H1 (cell line): ENCODE data around the gene STAT5A. TPM values are rescaled to one million over a fixed set of nuclear protein-coding genes. Genes with fewer than 3 reads are reported as not detected.
A peak's percentile ranks its signal among the peaks of the same experiment; 100 is the strongest.

Experiments
- CTCF ChIA-PET: fragments of 300-600 bp; sonication (Branson Sonifier 250); formaldehyde crosslinking; loops from one replicate; lab custom pipeline; 2021; ENCODE audit not compliant: partially characterized antibody; lab: Charles Lee
- POLR2A ChIA-PET: fragments of 300-600 bp; sonication (Branson Sonifier 250); formaldehyde crosslinking; loops from one replicate; lab custom pipeline; 2021; ENCODE audit warnings: inconsistent platforms; ENCODE audit not compliant: partially characterized antibody; lab: Charles Lee
- DNase-seq, 2 experiments: peaks; one replicate each; pipeline versions ENCODE4 v3.0.0 to v3.0.0-alpha.2; 2010 to 2022; ENCODE audit warnings: low spot score in 2 of 2, low read depth in 1 of 2, mixed read lengths in 1 of 2
- FAIRE-seq: peaks from 2 replicates; lab custom pipeline; 2011; peaks lifted over from hg19 to GRCh38; lab: Jason Lieb, UNC
- H2AFZ ChIP-seq: 2 replicates; pipeline ENCODE4 v1.8.1; 2012; ENCODE audit warnings: low read length, inconsistent platforms
- H2AK5ac ChIP-seq: 2 replicates; pipeline ENCODE4 v1.6.1; 2013; ENCODE audit warnings: low read depth, low read length
- H2BK120ac ChIP-seq: replicated peaks from 2 replicates; pipeline ENCODE3; 2013; ENCODE audit warnings: low read depth, low read length, inconsistent platforms
- H2BK12ac ChIP-seq: 2 replicates; pipeline ENCODE4 v1.6.1; 2013; ENCODE audit warnings: low read depth, low read length
- H2BK15ac ChIP-seq: 2 replicates; pipeline ENCODE4 v1.6.1; 2013; ENCODE audit warnings: low read length
- H2BK20ac ChIP-seq: 2 replicates; pipeline ENCODE4 v1.6.1; 2013; ENCODE audit warnings: low read length
- H2BK5ac ChIP-seq: 2 replicates; pipeline ENCODE4 v1.6.1; 2013; ENCODE audit warnings: low read depth, low read length
- H3K14ac ChIP-seq: 2 replicates; pipeline ENCODE4 v1.6.1; 2013; ENCODE audit warnings: inconsistent platforms; ENCODE audit not compliant: insufficient read length
- H3K18ac ChIP-seq: 2 replicates; pipeline ENCODE4 v1.6.1; 2013; ENCODE audit warnings: low read length; ENCODE audit errors: extremely low read depth
- H3K23ac ChIP-seq: 2 replicates; pipeline ENCODE4 v1.6.1; 2013; ENCODE audit warnings: inconsistent platforms; ENCODE audit not compliant: insufficient read length
- H3K23me2 ChIP-seq: 2 replicates; pipeline ENCODE4 v1.6.1; 2013; ENCODE audit warnings: low read depth, low read length
- H3K27ac ChIP-seq: 2 replicates; pipeline ENCODE4 v1.6.1; 2011; ENCODE audit warnings: low read depth, low read length, inconsistent platforms
- H3K27me3 ChIP-seq, 4 experiments: replicated peaks in 1 of 4; 1 replicate in 1 of 4; 2 replicates in 3 of 4; pipeline versions ENCODE4 v1.6.1 to v1.8.1; 2011 to 2013; ENCODE audit warnings: low read length in 3 of 4, mild to moderate bottlenecking in 3 of 4, inconsistent platforms in 2 of 4, mixed read lengths in 2 of 4, moderate library complexity in 1 of 4; ENCODE audit not compliant: control insufficient read depth in 3 of 4, insufficient read depth in 3 of 4; ENCODE audit errors: extremely low read depth in 1 of 4
- H3K36me3 ChIP-seq, 4 experiments: 2 replicates each; pipeline versions ENCODE4 v1.6.1 to v1.8.1; 2011 to 2013; ENCODE audit warnings: mild to moderate bottlenecking in 4 of 4, low read length in 3 of 4, moderate library complexity in 2 of 4, control low read depth in 1 of 4, inconsistent platforms in 1 of 4; ENCODE audit not compliant: insufficient read depth in 4 of 4, control insufficient read depth in 2 of 4
- H3K4ac ChIP-seq: replicated peaks from 2 replicates; pipeline ENCODE3; 2013; ENCODE audit warnings: low read length, low read depth, mixed read lengths, inconsistent platforms; ENCODE audit not compliant: insufficient read length
- H3K4me1 ChIP-seq, 4 experiments: replicated peaks in 1 of 4; 1 replicate in 1 of 4; 2 replicates in 3 of 4; pipeline versions ENCODE4 v1.6.1 to v1.8.1; 2011 to 2013; ENCODE audit warnings: low read length in 3 of 4, inconsistent platforms in 2 of 4, mixed read lengths in 1 of 4; ENCODE audit not compliant: insufficient read depth in 4 of 4, control insufficient read depth in 3 of 4
- H3K4me2 ChIP-seq, 2 experiments: 2 replicates each; pipeline versions ENCODE4 v1.6.1 to v1.8.1; 2011 to 2013; ENCODE audit warnings: low read depth in 2 of 2, low read length in 2 of 2, control low read depth in 1 of 2, inconsistent platforms in 1 of 2, mild to moderate bottlenecking in 1 of 2; ENCODE audit not compliant: insufficient read depth in 1 of 2
- H3K4me3 ChIP-seq, 4 experiments: fragments of 200-600, 300-600 bp in 1 of 4; sonication (generic), shearing (Covaris generic), sonication (Bioruptor Twin) in 1 of 4; 2 replicates each; pipeline versions ENCODE4 v1.5.1 to v1.8.1; 2011 to 2016; ENCODE audit warnings: low read length in 4 of 4, low read depth in 3 of 4, control low read depth in 2 of 4, inconsistent platforms in 2 of 4, mild to moderate bottlenecking in 2 of 4, mixed read lengths in 1 of 4, moderate library complexity in 1 of 4; ENCODE audit not compliant: insufficient read depth in 2 of 4; ENCODE audit errors: extremely low read depth in 1 of 4
- H3K56ac ChIP-seq: replicated peaks from 2 replicates; pipeline ENCODE3; 2013; ENCODE audit warnings: low read depth, mild to moderate bottlenecking, mixed read lengths, low read length, inconsistent platforms; ENCODE audit not compliant: insufficient read length
- H3K79me1 ChIP-seq: 2 replicates; pipeline ENCODE4 v1.6.1; 2013; ENCODE audit warnings: low read depth, low read length, control low read depth
- H3K79me2 ChIP-seq, 2 experiments: 2 replicates each; pipeline versions ENCODE4 v1.6.1 to v1.8.1; 2012 to 2013; ENCODE audit warnings: low read length in 2 of 2, mild to moderate bottlenecking in 2 of 2, inconsistent platforms in 1 of 2; ENCODE audit not compliant: insufficient read depth in 2 of 2, control insufficient read depth in 1 of 2
- H3K9ac ChIP-seq, 4 experiments: replicated peaks in 1 of 4; 1 replicate in 1 of 4; 2 replicates in 3 of 4; pipeline versions ENCODE4 v1.6.1 to v1.8.1; 2011 to 2013; ENCODE audit warnings: low read depth in 3 of 4, low read length in 3 of 4, control low read depth in 2 of 4, mild to moderate bottlenecking in 2 of 4, moderate library complexity in 2 of 4, inconsistent platforms in 1 of 4; ENCODE audit errors: extremely low read depth in 1 of 4
- H3K9me3 ChIP-seq, 2 experiments: 2 replicates each; pipeline versions ENCODE4 v1.6.1 to v1.8.1; 2012 to 2013; ENCODE audit warnings: mild to moderate bottlenecking in 2 of 2, moderate library complexity in 2 of 2, control low read depth in 1 of 2, inconsistent platforms in 1 of 2, low read depth in 1 of 2, low read length in 1 of 2, mixed read lengths in 1 of 2; ENCODE audit not compliant: insufficient read depth in 2 of 2
- H4K20me1 ChIP-seq, 2 experiments: replicated peaks in 1 of 2; 2 replicates each; pipeline versions ENCODE3 to v1.8.1; 2011 to 2013; ENCODE audit warnings: inconsistent platforms in 2 of 2, low read length in 2 of 2, mild to moderate bottlenecking in 1 of 2; ENCODE audit not compliant: insufficient read depth in 2 of 2, control insufficient read depth in 1 of 2
- H4K5ac ChIP-seq: 2 replicates; pipeline ENCODE4 v1.6.1; 2013; ENCODE audit warnings: low read length, low read depth, mixed read lengths, inconsistent platforms; ENCODE audit not compliant: insufficient read length
- H4K8ac ChIP-seq: 2 replicates; pipeline ENCODE4 v1.8.0; 2013; ENCODE audit warnings: mild to moderate bottlenecking, moderate library complexity, low read length, inconsistent platforms; ENCODE audit not compliant: insufficient read depth; ENCODE audit errors: extremely low read depth
- H4K91ac ChIP-seq: replicated peaks from 2 replicates; pipeline ENCODE3; 2013; ENCODE audit warnings: low read length, mixed read lengths, inconsistent platforms; ENCODE audit not compliant: insufficient read length
- CEBPB ChIP-seq: IDR thresholded peaks from 2 replicates; pipeline ENCODE4 v1.6.1; 2012; ENCODE audit warnings: low read depth, low read length
- CHD1 ChIP-seq: IDR thresholded peaks from 2 replicates; pipeline ENCODE4 v1.6.1; 2012; ENCODE audit warnings: low read depth, low read length, improper control_type of control experiment
- MAX ChIP-seq: IDR thresholded peaks from 2 replicates; pipeline ENCODE4 v1.6.1; 2012; ENCODE audit warnings: inconsistent platforms
- POLR2AphosphoS5 ChIP-seq: IDR thresholded peaks from 2 replicates; pipeline ENCODE4 v1.6.1; 2011; ENCODE audit warnings: low read depth, low read length
- POU5F1 ChIP-seq: IDR thresholded peaks from 2 replicates; pipeline ENCODE4 v1.6.1; 2011; ENCODE audit warnings: low read depth, mild to moderate bottlenecking, low read length, moderate library complexity
- WGBS, 2 experiments: shearing (Covaris generic) in 1 of 2; methylation state at CpG; one replicate each; pipeline versions ENCODE4 v1.1.6 to v1.1.7; 2013 to 2015; ENCODE audit warnings: low lambda C conversion rate in 2 of 2, mixed read lengths in 2 of 2, inconsistent platforms in 1 of 2, low coverage in 1 of 2, missing lambda C conversion rate in 1 of 2; ENCODE audit not compliant: insufficient replicate concordance in 2 of 2, insufficient coverage in 1 of 2, insufficient read length in 1 of 2; ENCODE audit errors: extremely low coverage in 1 of 2, missing lambda C conversion rate in 1 of 2; 5-methylcytosine and 5-hydroxymethylcytosine counted together
- polyA plus RNA-seq, 7 experiments: library from polyadenylated mRNA; depleted of rRNA in 3 of 7; stranded (reverse) in 5 of 7; unstranded in 2 of 7; fragments of >200 nt in 5 of 7; fragments of 200-250 nt in 2 of 7; gene quantifications; 1 replicate in 5 of 7; 2 replicates in 1 of 7; 4 replicates in 1 of 7; pipeline versions ENCODE4 v1.2.1 to v1.2.3, GENCODE V29; 2011 to 2013; ENCODE audit warnings: missing spikeins in 2 of 7, mixed read lengths in 2 of 7
- total RNA-seq: library from RNA; stranded (reverse); fragmentation: NEBNext Ultra II Directional; extraction: Animal tissue kit (Norgen Biotek cat#: 25700); gene quantifications from 2 replicates; pipeline ENCODE4 v1.2.1, GENCODE V29; 2021

Gene STAT5A
- total and polyA plus RNA-seq, 2 of the 8 experiments (the other 6 are each of a cell fraction or from before 2014, with no cell fraction given): 4.2 to 5.4 TPM

- no peak for TF ChIP-seq CHD1
- peak; percentile 98 for TF ChIP-seq CEBPB
- TF ChIP-seq POLR2AphosphoS5: 0 out of 2 replicates have a peak, but pooled peaks have one; percentile 33
- TF ChIP-seq POU5F1: no peak
- 0 out of 2 replicates have a peak, but pooled peaks have one; percentile 18 for TF ChIP-seq MAX
- H2AFZ ChIP-seq: no peak overlapping the region
- no peak overlapping the region; the same call in 1 of the 2 replicates for H2BK20ac ChIP-seq
- no peak overlapping the region for H4K8ac ChIP-seq
- no peak overlapping the region for H3K4ac ChIP-seq
- no peak overlapping the region for H3K56ac ChIP-seq
- H3K36me3 ChIP-seq: peaks cover 2 to 14% (median 10%) of the 10 kb centered on the region in 4 experiments; a peak in 6 of 8 replicates
- no peak overlapping the region for H2BK5ac ChIP-seq
- H3K18ac ChIP-seq: no peak overlapping the region
- H3K79me2 ChIP-seq: no peaks in the 10 kb centered on the region
- H2BK120ac ChIP-seq: no peak overlapping the region
- peaks cover 5 to 20% (median 8%) of the 10 kb centered on the region in 4 experiments; a peak in 6 of 7 replicates for H3K4me1 ChIP-seq
- no peak overlapping the region for H2BK15ac ChIP-seq
- H3K23me2 ChIP-seq: no peaks in the 10 kb centered on the region
- no peaks in the 10 kb centered on the region for H3K27me3 ChIP-seq
- 83% methylated on average over 19 of the region's 19 CpGs; no CpG with 5 or more reads in 1 of the 2 experiments for WGBS, 2 experiments
- DNase-seq (no peak), FAIRE-seq (peak; percentile 55)
- peak overlapping the region in 1 of 4 experiments; percentile 46; a peak in 1 of 8 replicates for H3K4me3 ChIP-seq
- H3K27ac ChIP-seq: peak overlapping the region; percentile 30; the same call in 1 of the 2 replicates
- H3K4me2 ChIP-seq: peak overlapping the region in 1 of 2 experiments; percentile 16; a peak in 2 of 4 replicates
- H3K14ac ChIP-seq: no peak overlapping the region
- no peak overlapping the region for H3K23ac ChIP-seq
- peak overlapping the region in 3 of 4 experiments; percentile 13 to 47 (median 17); a peak in 2 of 7 replicates for H3K9ac ChIP-seq
- CTCF ChIA-PET: interaction anchor here (0.5 to 24.6 kb wide), 16 partner anchors 10 to 607 kb away, joined by 3 to 542 read pairs (median 4); no protein-coding TSS in a partner anchor
- peaks cover 0 to 3% of the 10 kb centered on the region in 2 experiments for H4K20me1 ChIP-seq
- no peak overlapping the region for H4K5ac ChIP-seq
- peak overlapping the region; percentile 39; the same call in 1 of the 2 replicates for H2AK5ac ChIP-seq
- no peaks in the 10 kb centered on the region for H3K9me3 ChIP-seq
- H3K79me1 ChIP-seq: no peaks in the 10 kb centered on the region; the same call in 1 of the 2 replicates
- POLR2A ChIA-PET: interaction anchor here (0.9 to 4.8 kb wide), 14 partner anchors 10 to 202 kb away, joined by 3 to 33 read pairs (median 4); partner anchors contain the start of genes STAT3 and STAT5A
- no peak overlapping the region for H2BK12ac ChIP-seq
- H4K91ac ChIP-seq: no peak overlapping the region
Observed at GRCh38 chr17:42311240-42312034, 23.1 kb downstream of the STAT5A start.
